G401 (cell line): ENCODE results near the gene HERPUD2. TPM values are rescaled to one million over a fixed set of nuclear protein-coding genes. Genes with fewer than 3 reads are reported as not detected.

Source experiments
- DNase-seq: peaks from one replicate; pipeline ENCODE4 v3.0.0-alpha.2; 2015; ENCODE audit warnings: low spot score
- in situ Hi-C: cut with HindIII; loops from 2 replicates; pipeline ENCODE4 v1.10.0; 2016; ENCODE audit warnings: low sequenced_read_pairs, mixed read lengths
- total RNA-seq: library from RNA; depleted of rRNA; stranded (reverse); fragments of >200 nt; shearing (Covaris generic); gene quantifications from 2 replicates; pipeline ENCODE4 v1.2.3, GENCODE V29; 2014; rRNA removed

The HERPUD2 gene, protein sequence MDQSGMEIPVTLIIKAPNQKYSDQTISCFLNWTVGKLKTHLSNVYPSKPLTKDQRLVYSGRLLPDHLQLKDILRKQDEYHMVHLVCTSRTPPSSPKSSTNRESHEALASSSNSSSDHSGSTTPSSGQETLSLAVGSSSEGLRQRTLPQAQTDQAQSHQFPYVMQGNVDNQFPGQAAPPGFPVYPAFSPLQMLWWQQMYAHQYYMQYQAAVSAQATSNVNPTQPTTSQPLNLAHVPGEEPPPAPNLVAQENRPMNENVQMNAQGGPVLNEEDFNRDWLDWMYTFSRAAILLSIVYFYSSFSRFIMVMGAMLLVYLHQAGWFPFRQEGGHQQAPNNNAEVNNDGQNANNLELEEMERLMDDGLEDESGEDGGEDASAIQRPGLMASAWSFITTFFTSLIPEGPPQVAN
- 29.4 and 30.0 TPM in 2 replicates for total RNA-seq

DNA sequence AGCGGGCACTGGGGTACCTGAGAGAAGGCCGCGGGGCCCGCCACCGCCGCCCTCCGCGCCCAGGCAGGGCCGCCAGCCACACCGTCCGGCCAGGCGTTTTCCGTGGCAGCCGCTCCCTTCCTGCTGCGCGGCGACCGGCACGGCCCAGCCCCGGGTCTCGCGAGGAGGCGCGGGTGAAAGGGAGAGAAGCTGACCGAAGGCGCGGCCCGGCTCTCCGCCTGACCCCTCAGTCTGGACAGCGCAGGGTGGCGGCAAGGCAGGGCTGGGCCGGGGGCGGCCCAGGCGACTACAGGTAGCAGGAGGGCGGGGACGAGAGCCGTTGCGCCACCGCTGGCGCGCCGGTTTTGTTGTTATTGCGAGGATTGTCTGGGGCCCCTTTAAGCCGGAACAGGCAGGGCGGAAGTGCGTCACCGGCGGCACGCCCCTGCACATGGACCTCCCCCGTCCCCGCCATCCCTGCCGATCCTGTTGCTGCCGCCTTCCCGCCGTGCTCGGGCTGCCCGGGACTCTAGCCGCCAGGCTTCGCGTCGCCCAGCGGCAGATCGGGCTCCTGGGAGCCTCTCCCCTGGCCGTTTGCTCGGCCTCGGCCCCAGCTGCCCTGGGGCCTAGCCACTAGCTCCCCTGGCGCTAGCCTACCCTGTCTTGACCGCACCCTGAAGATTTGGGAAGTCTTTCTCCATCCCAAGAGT lies at the start of gene HERPUD2:
HERPUD2 (minus strand) TSS at position 352 of the 689 bp plus-strand sequence. CDS start 805 bp downstream, outside the sequence.
- peak; percentile 94 for DNase-seq
- in situ Hi-C loops: no loop called here

DNA sequence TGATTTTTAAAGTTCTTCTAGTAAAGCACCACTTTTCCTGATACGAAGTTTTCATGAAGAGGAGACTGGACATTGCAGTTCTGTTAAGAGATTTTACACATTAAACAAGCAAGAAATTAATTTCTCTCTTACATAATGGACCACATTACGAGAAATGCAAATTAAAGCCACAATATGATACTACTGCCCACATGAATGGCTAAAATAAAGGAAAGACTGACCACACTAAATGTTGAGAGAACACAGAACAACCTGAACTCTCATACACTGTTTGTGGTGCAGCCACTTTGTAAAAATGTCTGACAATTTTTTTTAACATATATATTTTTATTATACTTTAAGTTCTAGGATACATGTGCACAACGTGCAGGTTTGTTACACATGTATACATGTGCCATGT lies 44.0 kb upstream of the HERPUD2 start:
- DNase-seq: no peak
- in situ Hi-C loops: no loop called here

DNA sequence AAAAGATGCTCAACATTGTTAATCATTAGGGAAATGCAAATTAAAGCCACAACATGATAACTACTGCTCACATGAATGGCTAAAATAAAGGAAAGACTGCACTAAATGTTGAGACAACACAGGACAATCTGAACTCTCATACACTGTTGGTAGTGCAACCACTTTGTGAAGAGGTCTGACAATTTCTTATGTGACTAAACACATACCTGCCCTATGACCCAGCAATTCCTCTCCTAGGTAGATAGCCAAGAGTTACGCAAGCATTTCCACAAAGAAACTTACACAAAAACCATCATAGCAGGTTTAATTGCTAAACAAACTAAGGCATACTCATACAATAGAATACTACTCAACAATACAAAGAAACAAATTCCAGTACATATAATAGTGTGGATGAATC lies 41.8 kb upstream of the HERPUD2 start:
- in situ Hi-C loops: no loop called here
- DNase-seq: no peak

DNA sequence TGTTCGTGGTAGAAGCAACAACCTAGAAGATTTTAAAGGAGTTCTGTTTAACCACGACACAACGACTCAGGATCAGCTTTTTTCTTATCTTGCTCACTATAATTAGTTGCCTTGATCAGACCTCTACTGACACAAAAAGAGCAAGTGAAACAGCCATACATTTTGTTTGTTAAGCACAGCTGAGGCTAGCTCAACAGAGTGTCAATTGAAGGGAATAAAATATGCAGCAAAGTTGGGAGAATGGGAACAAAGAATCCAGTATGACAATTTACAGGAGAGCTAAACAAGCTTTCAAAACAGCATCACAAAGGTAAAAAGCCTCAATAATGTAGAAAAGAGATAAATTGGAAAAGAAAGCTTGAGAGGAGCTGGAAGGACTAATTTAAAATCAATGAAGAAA lies 40.5 kb upstream of the HERPUD2 start:
- DNase-seq: no peak
- in situ Hi-C loops: no loop called here

DNA sequence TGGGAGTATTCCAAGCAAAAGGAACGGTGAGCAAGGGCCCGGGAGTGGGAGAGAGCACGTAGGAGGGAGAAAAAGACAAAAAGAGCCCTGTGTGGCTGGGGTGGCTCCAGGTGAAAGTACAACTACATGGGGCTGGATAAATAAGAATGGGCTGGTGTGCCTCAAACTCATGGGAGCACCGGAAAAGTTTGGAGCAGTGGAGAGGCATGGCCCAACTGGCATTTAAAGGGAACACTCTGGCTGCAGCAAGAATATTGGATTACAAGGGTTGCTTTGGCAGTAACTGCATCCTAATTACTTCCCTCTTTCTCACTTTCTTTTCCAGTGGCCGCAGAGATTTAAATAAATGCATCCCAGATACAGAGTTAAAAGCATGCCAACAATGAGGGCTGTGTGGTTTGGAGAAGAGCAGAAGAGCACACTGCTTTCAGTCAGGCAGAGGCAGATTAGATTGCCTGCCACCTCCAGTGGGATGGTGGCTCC lies 39.1 kb upstream of the HERPUD2 start:
- in situ Hi-C loops: no loop called here

DNA sequence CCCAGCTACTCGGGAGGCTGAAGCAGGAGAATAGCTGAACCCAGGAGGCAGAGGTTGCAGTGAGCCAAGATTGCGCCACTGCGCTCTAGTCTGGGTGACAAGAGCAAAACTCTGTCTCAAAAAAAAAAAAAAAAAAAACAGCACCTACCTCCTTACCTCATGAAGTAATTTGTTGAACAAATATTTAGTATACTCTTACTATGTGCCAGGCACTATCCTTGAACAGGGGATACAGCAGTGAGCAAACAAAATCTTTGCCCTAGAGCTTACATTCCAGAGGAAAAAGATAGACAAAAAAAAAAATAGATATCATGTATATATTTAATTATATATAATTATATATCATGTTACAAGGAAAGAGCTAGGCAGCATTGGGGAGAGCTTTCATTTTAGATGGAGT lies 36.4 kb upstream of the HERPUD2 start:
- in situ Hi-C loops: no loop called here
- DNase-seq: no peak

More for the DNA sequence above, 39.1 kb upstream of the HERPUD2 start:
- no peak for DNase-seq

DNA sequence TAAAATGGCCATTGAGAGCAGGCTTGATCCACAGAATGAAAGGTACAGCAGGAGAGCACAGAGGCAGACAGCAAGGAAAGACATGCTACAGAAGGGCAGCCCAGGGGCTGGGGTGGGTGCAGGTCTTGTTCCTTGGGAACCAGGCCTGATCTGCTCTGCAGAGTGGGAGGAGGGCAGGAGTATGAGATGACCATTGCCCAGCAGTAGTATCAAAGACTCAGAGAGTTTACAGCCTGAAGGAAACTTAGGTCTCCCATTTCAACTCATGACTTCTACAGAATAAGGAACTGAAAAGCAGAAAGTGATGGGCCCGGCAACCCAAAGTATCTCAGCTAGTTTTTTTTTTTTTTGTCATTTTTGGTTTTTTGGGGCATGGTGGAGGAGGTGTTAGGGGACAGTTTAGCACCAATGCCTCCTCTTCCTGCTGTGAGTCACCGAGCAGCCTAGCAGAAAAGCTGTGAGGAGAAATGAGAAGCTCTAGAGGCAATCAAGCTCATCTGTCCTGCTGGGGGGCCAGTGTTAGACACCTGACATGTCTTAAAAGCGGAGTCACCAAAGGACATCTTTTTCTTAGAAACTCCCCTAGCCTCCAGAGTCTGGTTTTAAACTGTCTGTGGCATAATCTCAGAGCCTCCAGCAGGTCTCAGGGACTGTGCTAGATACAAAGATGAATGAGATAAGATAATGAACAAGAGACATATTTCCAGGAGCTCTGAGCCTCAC lies 34.3 kb upstream of the HERPUD2 start:
- no peak for DNase-seq
- in situ Hi-C loops: no loop called here

DNA sequence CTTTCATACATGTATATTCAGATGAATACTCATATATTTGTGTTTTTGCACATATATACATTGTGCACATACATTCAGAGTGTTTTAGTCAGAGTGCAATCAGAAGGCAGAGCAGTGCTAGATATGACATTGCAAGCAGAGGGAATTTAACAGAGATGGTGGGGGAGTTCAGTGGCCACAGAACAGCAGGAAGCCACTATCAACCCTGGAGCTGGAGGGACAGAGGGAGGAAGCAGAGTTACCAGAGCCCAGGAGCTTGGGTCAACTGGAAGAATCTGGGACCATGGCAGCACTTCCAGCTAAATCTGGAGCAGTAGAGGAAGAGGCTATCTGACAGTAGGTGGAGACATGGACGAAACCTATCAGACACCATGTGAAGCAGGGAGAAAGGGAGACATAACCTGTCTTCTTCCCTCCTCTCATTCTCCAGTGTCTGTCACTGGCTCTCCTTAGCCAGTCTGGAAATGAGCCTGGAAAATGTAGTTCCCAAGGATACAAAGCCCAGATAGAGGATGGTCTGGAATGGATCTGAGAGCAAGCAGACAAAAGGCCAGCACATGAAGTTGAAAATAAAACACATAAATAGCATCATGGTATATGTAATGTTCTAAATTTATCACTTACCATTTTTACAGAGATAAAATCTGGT lies 33.6 kb upstream of the HERPUD2 start:
- DNase-seq: no peak
- in situ Hi-C loops: no loop called here

DNA sequence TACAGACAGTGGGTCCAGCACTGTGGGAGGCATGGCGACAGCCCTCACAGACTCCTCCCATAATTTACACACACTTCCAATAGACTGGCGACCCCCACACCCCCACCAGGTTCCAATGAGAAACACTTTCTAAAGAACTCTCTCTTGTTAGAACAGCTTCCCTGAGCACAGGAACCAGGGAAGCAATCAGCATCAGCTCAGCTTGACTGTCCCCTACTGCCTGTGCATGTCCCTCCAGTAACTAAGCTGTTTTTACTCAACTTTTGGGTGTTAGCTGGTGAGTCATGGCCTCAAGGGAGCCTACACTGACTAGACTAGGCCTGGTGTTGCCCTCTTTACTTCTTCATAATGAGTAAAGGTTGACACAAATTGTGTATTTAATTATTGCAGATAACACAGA lies 32.6 kb upstream of the HERPUD2 start:
- no peak for DNase-seq
- in situ Hi-C loops: no loop called here

DNA sequence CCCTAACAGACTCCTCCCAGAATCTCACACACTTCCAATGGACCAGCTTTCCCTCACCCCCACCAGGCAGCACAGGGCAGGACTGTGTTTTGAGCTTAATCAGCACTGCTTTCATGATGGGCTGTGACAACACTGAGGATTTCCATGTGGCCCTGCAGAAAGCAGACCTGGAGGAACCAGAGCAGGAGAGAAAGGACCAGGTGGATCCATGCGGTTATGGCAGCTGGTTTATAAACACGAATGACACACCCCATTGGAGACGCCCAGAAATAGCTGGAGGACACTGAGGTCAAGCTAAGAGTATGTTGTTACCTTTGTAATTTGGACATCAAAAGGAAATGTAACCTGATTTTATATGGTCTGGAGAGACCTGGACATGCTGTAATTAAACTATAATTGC lies 31.7 kb upstream of the HERPUD2 start:
- in situ Hi-C loops: no loop called here
- no peak for DNase-seq

DNA sequence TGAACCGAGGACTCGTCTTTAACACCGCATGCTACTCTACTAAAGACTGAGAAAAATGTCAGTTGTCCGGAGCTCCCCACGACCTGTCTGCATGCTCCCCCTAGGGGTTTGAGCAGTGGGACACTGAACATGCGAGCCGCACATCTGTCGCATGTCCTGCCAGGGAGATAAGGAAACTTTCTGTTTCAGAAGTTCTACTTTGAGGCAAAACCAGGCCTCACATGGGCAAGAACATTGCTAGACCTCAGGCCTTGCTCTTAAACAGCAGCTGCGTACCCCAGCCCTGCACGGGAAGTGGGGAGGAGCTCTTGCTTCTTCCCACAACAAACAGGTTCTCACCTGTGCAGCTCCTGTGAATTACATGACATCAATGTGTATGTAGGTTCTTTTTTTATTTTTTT lies 30.3 kb upstream of the HERPUD2 start:
- DNase-seq: no peak
- in situ Hi-C loops: no loop called here

DNA sequence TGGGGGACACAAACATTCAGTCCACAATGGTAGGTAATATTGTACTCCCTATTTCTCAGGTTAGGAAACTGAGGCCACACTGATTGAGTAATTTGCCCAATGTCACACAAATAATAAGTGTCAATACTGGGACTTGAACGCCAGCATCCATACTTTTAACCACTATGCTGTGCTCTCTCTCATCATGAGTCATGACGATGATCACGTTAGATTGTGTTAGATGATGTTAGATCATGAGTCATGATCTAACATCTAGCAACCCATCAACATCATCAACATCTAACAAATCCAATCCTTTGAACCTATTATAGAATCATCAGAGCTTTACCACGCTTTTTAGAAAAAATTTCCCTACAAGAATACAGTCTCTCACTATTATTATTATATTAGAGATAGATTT lies 28.1 kb upstream of the HERPUD2 start:
- in situ Hi-C loops: no loop called here

DNA sequence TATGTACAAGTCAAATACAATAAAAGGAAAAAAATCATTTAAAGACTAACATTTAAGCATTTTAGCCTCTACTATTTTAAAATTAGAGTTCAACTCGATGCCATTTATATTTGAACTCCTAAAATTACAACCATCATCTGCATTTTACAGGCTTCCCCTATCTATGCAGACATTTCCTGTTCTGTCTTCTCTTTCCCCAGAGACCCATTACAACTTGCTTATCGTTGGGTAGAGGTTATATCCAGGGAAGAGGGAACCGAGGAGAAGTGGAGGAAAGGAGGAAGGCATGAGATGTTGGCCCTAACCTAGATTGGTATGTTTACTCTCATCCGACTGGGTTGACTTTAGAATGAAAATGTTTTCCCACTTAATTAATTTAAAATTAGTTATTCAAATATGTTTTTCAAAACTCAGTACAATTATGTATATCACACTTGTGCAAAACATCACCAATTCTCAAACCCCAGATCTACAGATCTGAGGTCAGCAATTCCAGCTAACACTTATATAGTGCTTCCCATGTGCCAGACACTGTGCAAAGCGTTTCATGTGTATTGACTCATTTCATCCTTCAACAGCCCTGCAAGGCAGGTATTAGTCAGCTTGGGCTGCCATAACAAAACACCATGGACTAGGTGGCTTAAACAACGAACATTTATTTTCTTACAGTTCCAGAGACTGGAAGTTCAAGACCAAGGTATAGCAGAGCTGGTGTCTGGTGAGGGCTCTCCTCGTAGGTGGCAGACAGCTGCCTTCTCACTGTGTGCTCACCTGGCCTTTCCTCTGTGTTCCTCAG lies 27.3 kb upstream of the HERPUD2 start:
- no peak for DNase-seq
- in situ Hi-C loops: no loop called here

More for the DNA sequence above, 28.1 kb upstream of the HERPUD2 start:
- no peak for DNase-seq

DNA sequence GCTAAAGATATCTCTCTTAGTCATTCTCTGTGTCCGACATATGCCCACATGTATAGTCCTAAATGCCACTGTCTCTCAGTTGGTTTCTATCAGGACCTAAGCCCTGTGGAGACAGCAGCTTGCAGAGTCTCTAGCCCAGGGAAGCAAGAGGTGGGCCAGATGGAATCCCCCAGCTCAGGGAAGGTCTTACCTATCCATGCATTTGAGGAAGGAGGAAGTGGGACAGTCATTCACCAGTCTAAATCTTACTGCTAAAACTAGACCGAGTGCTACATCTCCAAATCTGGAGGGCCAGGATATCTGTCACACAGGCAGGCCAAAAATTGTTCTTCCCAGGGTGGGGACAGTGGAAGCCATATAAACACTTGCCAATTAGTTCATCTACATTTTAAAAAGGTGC lies 26.4 kb upstream of the HERPUD2 start:
- in situ Hi-C loops: no loop called here

DNA sequence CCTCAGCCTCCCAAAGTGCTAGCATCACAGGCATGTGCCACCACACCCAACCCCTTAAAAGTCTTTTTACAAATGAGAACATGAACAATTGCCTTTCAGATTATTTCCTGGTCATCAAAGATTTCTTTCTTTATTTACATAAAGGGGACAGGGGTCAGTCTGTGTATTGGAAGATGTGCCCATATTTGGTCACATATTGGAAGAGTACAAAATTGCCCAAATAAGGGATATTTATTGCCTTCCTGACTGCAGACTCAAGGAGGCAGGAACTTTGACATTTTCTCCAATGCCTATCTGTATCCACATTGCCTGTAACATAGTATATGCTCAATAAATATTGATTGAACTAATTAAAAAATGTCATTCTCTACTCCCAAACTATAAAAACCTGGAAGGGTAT lies 25.9 kb upstream of the HERPUD2 start:
- in situ Hi-C loops: no loop called here
- no peak for DNase-seq

More for the DNA sequence above, 26.4 kb upstream of the HERPUD2 start:
- no peak for DNase-seq

DNA sequence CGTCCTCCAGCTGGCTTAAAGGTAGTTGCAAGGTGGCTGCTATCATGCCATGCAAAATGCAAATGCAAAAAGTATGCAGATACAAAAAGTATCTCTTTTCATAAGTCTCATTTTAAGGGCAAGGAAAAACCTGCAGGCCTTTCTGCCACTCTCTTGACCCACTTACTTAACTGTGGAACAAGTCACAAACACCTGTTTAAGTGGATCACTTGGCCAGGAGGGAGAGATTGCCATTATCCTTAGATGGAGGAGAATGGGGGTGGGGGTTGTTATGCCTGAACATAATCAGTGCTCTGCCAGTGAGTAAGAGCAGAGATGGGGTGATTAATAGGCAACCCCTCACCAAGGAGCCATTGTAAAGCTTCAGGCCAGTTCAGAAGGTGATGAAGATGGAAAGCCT lies 25.1 kb upstream of the HERPUD2 start:
- DNase-seq: no peak
- in situ Hi-C loops: no loop called here

DNA sequence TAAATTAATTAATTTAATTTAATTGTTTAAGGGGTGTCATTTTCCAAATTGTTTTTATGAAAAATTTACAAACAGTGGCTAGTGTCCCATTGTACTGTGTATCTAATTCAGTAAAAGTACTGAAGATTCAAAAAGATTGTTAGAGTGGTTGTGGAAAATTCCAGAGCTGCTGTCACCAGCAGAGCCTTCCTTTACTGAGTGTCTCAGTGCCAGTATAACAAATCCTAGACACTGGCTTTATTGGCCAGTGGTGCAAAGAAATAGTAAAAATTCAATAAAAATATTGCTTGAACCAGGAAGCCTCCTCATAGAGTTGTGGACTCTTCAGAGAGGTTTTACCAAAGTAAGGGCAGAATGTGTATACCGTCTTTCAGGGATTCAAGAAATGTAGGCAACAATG lies 23.1 kb upstream of the HERPUD2 start:
- in situ Hi-C loops: no loop called here

DNA sequence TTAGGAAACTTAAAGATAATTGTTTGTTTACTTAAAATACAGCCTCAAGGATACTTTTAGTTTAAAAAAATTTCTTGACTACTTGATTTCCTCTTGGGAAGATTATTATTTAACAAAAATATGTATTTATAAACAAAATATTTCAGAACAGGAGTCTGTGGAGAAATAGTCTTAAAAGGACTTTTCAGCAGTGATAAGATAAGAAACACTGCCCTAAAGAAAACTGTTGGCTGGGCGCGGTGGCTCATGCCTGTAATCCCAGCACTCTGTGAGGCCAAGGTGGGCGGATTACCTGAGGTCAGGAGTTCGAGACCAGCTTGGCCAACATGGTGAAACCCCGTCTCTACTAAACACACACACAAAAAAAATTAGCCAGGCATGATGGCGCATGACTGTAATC lies 22.6 kb upstream of the HERPUD2 start:
- no peak for DNase-seq
- in situ Hi-C loops: no loop called here

More for the DNA sequence above, 23.1 kb upstream of the HERPUD2 start:
- no peak for DNase-seq

DNA sequence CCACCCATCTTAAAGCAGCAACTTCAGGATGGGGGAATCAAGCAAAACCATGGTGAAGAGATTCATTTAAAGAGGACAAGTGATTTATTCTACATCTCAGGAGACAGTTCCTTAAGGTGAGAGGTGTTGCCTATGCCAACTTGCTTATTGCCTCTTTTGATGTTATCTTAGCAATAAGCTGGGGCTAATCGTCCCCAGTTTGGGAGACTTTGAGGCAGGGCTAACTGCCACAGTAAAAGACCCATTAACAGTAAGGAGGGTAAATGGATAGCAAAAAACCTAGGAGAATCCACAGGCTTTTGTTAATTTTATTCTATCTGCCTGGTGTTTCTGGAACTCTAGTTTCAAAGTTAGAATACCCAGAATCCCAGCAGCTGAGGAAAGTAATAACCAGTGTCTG lies 22.1 kb upstream of the HERPUD2 start:
- in situ Hi-C loops: no loop called here
- no peak for DNase-seq
